Activated T-cell treated with anti-CD3 and anti-CD28 coated beads, Interleukin-2, amount 50 U/mL, for 48 hours (primary cell): ENCODE measurements around the gene TBC1D2B.

Experiments
- DNase-seq, 2 experiments: peaks; one replicate each; pipeline ENCODE4 v3.0.0-alpha.2; 2020

Gene TBC1D2B

GRCh38 chr15:78052001-78052401, 25.5 kb downstream of the TBC1D2B start:
- no peak for DNase-seq

GRCh38 chr15:78051596-78051995, 25.9 kb downstream of the TBC1D2B start:
- DNase-seq = no peak

GRCh38 chr15:78050826-78051225, 26.7 kb downstream of the TBC1D2B start:
- no peak for DNase-seq

GRCh38 chr15:78050441-78050809, 27.1 kb downstream of the TBC1D2B start:
- DNase-seq = no peak

GRCh38 chr15:78049691-78050440, 27.6 kb downstream of the TBC1D2B start:
- peak; percentile 77 to 78 for DNase-seq

GRCh38 chr15:78048628-78048920, 28.9 kb downstream of the TBC1D2B start:
- DNase-seq = no peak

- no peak for DNase-seq
Measured at GRCh38 chr15:78047761-78048627, 29.5 kb downstream of the TBC1D2B start.

- DNase-seq = no peak
Measured at GRCh38 chr15:78046796-78047341, 30.6 kb downstream of the TBC1D2B start.

GRCh38 chr15:78045189-78045588, 32.3 kb downstream of the TBC1D2B start:
- DNase-seq = no peak

- DNase-seq = peak in 1 of 2 experiments; percentile 38
Measured at GRCh38 chr15:78044407-78045155, 32.9 kb downstream of the TBC1D2B start.

- no peak for DNase-seq
Measured at GRCh38 chr15:78041946-78042345, 35.6 kb downstream of the TBC1D2B start.

- DNase-seq = no peak
Measured at GRCh38 chr15:78040653-78041244, 36.8 kb downstream of the TBC1D2B start.

- no peak for DNase-seq
Measured at GRCh38 chr15:78038585-78039247, 38.8 kb downstream of the TBC1D2B start.

- DNase-seq = no peak
Measured at GRCh38 chr15:78037779-78038305, 39.7 kb downstream of the TBC1D2B start.

- DNase-seq = no peak
Measured at GRCh38 chr15:78037328-78037727, 40.2 kb downstream of the TBC1D2B start.

GRCh38 chr15:78035861-78036476, 41.5 kb downstream of the TBC1D2B start:
- DNase-seq = no peak

- no peak for DNase-seq
Measured at GRCh38 chr15:78035321-78035751, 42.2 kb downstream of the TBC1D2B start.

GRCh38 chr15:78034495-78035191, 42.9 kb downstream of the TBC1D2B start:
- DNase-seq = peak; percentile 86 to 89

- DNase-seq = no peak
Measured at GRCh38 chr15:78033864-78034263, 43.6 kb downstream of the TBC1D2B start.

- no peak for DNase-seq
Measured at GRCh38 chr15:78032671-78033070, 44.8 kb downstream of the TBC1D2B start.

- DNase-seq = no peak
Measured at GRCh38 chr15:78024883-78025282, 52.6 kb downstream of the TBC1D2B start.
